LNCaP clone FGC (cell line): ENCODE data around the gene SLC45A2.
"Not testable (repeated sequence)": the region's sequence is repeated elsewhere in the genome, so short reads cannot be mapped to it uniquely, and the experiment has no call there.

Experiments
- DNase-seq: peaks from one replicate; pipeline ENCODE4 v3.0.0-alpha.2; 2011; ENCODE audit warnings: low read depth
- H3K4me3 ChIP-seq: 2 replicates; pipeline ENCODE4 v1.5.1; 2011; ENCODE audit warnings: mild to moderate bottlenecking, low read depth, low read length, control low read depth
- TF ChIP-seq, protein P1 (sequence below): IDR thresholded peaks from 2 replicates; pipeline ENCODE4 v1.5.1; 2012; ENCODE audit warnings: mild to moderate bottlenecking; ENCODE audit not compliant: control insufficient read depth, insufficient read depth; ENCODE audit errors: extremely low read depth

Gene SLC45A2

DNA sequence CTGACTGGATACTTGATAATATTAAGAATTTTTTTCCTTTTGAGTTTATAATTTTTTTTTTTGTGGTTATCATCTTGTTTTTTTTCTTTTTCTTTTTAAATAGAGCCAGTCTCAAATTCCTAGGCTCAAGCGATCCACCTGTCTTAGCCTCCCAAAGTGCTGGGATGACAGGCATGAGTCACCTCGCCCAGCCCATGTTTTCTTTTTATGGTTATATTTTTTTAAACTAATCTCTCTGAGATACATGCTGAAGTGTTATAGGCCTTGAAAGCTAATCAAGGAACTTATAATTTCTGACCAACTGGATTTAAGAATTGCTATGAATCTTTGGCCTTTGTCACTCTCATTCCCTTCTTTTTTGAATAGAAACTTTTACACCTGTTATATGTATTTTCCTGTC is 30.1 kb upstream of the SLC45A2 start:
- TF ChIP-seq, protein P1, sequence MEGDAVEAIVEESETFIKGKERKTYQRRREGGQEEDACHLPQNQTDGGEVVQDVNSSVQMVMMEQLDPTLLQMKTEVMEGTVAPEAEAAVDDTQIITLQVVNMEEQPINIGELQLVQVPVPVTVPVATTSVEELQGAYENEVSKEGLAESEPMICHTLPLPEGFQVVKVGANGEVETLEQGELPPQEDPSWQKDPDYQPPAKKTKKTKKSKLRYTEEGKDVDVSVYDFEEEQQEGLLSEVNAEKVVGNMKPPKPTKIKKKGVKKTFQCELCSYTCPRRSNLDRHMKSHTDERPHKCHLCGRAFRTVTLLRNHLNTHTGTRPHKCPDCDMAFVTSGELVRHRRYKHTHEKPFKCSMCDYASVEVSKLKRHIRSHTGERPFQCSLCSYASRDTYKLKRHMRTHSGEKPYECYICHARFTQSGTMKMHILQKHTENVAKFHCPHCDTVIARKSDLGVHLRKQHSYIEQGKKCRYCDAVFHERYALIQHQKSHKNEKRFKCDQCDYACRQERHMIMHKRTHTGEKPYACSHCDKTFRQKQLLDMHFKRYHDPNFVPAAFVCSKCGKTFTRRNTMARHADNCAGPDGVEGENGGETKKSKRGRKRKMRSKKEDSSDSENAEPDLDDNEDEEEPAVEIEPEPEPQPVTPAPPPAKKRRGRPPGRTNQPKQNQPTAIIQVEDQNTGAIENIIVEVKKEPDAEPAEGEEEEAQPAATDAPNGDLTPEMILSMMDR: no peak
- H3K4me3 ChIP-seq: no peak overlapping the region
- no peak for DNase-seq

DNA sequence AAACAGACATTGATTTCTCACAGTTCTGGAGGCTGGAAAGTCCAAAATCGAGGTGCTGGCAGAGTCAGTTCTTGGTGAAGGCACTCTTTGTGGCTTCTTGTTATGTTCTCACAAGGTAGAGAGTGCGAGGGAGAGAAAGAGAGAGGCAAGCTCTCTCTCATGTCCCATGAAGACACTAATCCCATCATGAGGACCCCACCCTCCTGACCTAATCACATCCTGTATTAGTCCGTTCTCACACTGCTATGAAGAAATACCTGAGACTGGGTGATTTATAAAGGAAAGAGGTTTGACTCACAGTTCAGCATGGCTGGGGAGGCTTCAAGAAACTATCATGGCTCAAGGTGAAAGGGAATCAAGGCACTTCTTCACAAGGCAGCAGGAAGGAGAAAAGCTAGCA is 29.1 kb upstream of the SLC45A2 start:
- H3K4me3 ChIP-seq: no peak overlapping the region
- TF ChIP-seq, protein P1: no peak
- no peak for DNase-seq

DNA sequence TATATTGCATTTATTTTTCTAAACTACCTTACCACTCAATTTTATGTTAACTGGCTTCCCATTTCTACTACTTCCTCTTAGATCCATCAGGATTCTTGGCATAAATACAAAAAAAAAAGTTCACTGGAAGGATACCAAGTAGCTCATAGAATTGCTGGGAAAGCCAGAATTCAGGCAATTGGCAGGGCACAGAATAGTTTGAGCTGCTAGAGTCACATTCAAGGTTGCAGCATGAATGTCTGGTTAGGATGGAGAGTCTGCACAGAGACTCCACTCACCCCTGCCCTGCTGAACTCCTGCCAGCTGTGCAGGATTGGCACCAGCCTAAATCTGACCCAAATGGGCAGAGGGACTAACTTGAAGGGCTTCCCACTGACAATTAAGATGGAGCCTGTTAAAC is 28.3 kb upstream of the SLC45A2 start:
- TF ChIP-seq, protein P1: no peak
- no peak for DNase-seq
- H3K4me3 ChIP-seq: no peak overlapping the region

DNA sequence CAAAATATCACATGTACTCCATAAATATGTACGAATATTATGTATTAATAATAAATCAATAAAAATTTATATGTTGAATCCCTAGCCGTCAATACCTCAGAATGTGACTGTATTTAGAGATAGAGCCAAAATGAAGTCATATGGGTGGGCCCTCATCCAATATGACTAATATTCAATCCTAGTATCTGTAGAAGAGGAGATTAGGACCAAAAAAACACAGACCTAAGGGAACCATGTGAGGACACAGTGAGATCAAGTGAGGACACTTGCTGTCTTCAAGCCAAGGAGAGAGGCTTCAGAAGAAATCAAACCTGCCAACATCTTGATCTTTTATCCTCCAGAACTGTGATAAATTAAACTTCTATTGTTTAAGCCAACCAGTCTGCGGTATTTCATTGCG is 27.0 kb upstream of the SLC45A2 start:
- no peak for DNase-seq
- TF ChIP-seq, protein P1: no peak
- H3K4me3 ChIP-seq: no peak overlapping the region

DNA sequence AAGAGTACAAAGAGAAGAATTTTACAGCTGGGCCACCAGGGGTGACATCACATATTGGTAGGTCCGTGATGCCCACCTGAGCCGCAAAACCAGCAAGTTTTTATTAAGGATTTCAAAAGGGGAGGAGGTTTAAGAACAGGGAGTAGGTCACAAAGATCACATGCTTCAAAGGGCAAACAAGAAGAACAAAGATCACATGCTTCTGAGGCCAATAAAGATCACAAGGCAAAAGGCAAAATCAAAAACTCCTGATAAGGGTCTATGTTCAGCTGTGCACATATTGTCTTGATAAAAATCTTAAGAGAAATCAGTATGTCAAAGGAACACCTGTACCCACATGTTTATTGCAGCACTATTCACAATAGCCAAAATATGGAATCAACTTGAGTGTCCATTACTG is 25.7 kb upstream of the SLC45A2 start:
- not testable (repeated sequence) for H3K4me3 ChIP-seq
- DNase-seq: peak; percentile 73

DNA sequence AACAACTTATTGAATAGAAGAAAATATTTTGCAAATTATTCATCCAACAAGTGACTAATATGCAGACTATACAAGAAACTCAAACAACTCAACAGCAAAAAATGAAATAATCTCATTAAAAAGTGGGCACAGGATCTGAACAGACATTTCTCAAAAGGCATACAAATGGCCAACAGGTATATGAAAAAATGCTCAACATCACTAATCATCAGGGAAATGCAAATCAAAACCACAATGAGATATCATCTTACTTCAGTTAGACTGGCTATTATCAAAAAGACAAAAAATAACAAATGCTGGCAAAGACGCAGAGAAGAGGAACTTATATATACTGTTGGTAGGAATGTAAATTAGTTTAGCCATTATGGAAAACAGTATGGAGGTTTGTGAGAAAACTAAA is 25.1 kb upstream of the SLC45A2 start:
- no peak for DNase-seq
- H3K4me3 ChIP-seq: no peak overlapping the region
- TF ChIP-seq, protein P1: no peak

DNA sequence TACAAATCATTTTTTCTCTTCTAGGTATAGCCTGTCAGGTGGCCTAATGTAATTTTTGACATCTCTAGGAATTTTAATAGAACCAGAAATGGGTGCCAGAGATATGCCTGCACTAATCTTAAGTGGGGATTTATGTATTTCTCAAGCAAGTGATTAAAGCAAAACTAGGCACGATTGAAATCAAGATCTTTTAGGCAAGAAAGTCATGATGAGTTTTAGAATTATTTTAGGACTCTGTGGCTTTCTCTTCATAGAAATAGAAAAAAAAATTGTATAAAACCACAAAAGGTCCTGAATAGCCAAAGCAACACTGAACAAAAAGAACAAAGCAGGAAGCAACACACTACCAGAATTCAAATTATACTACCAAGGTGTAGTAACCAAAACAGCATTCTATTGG is 24.3 kb upstream of the SLC45A2 start:
- TF ChIP-seq, protein P1: no peak
- no peak for DNase-seq
- peak overlapping the region; percentile 67 for H3K4me3 ChIP-seq
